ENCODE results near the gene ANKRD13A. TPM values are rescaled to one million over a fixed set of nuclear protein-coding genes. Genes with fewer than 3 reads are reported as not detected.
A peak's percentile ranks its signal among the peaks of the same experiment; 100 is the strongest.
"Not testable (repeated sequence)": the region's sequence is repeated elsewhere in the genome, so short reads cannot be mapped to it uniquely, and the experiment has no call there.

The ANKRD13A gene
- total RNA-seq, 1 donor from 2014 or later: 41.1 TPM

GRCh38 chr12:110068115-110068514, 68.9 kb downstream of the ANKRD13A start:
- ATAC-seq; intact Hi-C loops (cut with DNase I); DNase-seq (ENCODE audit: low spot score): not testable (repeated sequence)

- no peak for ATAC-seq
- intact Hi-C loops (cut with DNase I): no loop called here
- no peak for DNase-seq (ENCODE audit: low spot score)
Observed at GRCh38 chr12:110068654-110069053, 69.4 kb downstream of the ANKRD13A start.

- ATAC-seq (no peak), DNase-seq (ENCODE audit: low spot score) (no peak)
- intact Hi-C loops (cut with DNase I): no loop called here
Observed at GRCh38 chr12:110071504-110071903, 72.3 kb downstream of the ANKRD13A start.

- intact Hi-C loops (cut with DNase I): no loop called here
- no peak for ATAC-seq
Observed at GRCh38 chr12:110071967-110072366, 72.7 kb downstream of the ANKRD13A start.

GRCh38 chr12:110072636-110073035, 73.4 kb downstream of the ANKRD13A start:
- ATAC-seq; intact Hi-C loops (cut with DNase I); DNase-seq (ENCODE audit: low spot score): not testable (repeated sequence)

More at GRCh38 chr12:110071967-110072366, 72.7 kb downstream of the ANKRD13A start:
- no peak for DNase-seq (ENCODE audit: low spot score)

GRCh38 chr12:110073049-110073831, 74.0 kb downstream of the ANKRD13A start:
- ATAC-seq: peak; percentile 88
- DNase-seq (ENCODE audit: low spot score): peak; percentile 86
- intact Hi-C loops (cut with DNase I): no loop called here

GRCh38 chr12:110074089-110074488, 74.9 kb downstream of the ANKRD13A start:
- intact Hi-C loops (cut with DNase I): no loop called here
- ATAC-seq (no peak), DNase-seq (ENCODE audit: low spot score) (no peak)

GRCh38 chr12:110075880-110076279, 76.7 kb downstream of the ANKRD13A start:
- ATAC-seq (no peak), DNase-seq (ENCODE audit: low spot score) (no peak)
- intact Hi-C loops (cut with DNase I): no loop called here

GRCh38 chr12:110077800-110078199, 78.6 kb downstream of the ANKRD13A start:
- intact Hi-C loops (cut with DNase I): no loop called here
- no peak for DNase-seq (ENCODE audit: low spot score)
- no peak for ATAC-seq

- ATAC-seq (peak; percentile 90), DNase-seq (ENCODE audit: low spot score) (peak; percentile 77)
- intact Hi-C loops (cut with DNase I): no loop called here
Observed at GRCh38 chr12:110079477-110080400, 80.5 kb downstream of the ANKRD13A start.

GRCh38 chr12:110080410-110080809, 81.2 kb downstream of the ANKRD13A start:
- ATAC-seq: no peak
- no peak for DNase-seq (ENCODE audit: low spot score)
- intact Hi-C loops (cut with DNase I): no loop called here

GRCh38 chr12:110084314-110085015, 85.2 kb downstream of the ANKRD13A start:
- DNase-seq (ENCODE audit: low spot score) (no peak), ATAC-seq (no peak)
- intact Hi-C loops (cut with DNase I): no loop called here

GRCh38 chr12:110088216-110088615, 89.0 kb downstream of the ANKRD13A start:
- intact Hi-C loops (cut with DNase I): not testable (repeated sequence)
- ATAC-seq: peak; percentile 67

GRCh38 chr12:110088936-110089335, 89.7 kb downstream of the ANKRD13A start:
- ATAC-seq (peak; percentile 71), DNase-seq (ENCODE audit: low spot score) (no peak)
- intact Hi-C loops (cut with DNase I): no loop called here

More at GRCh38 chr12:110088216-110088615, 89.0 kb downstream of the ANKRD13A start:
- not testable (repeated sequence) for DNase-seq (ENCODE audit: low spot score)

Other genes starting within 250 kb of the ANKRD13A start
- gene TRPV4, start 166.0 kb upstream of the ANKRD13A start, total RNA-seq: 1.3 TPM
- gene GLTP, start 118.9 kb upstream of the ANKRD13A start, total RNA-seq: 51.0 TPM
- 26.7 TPM for gene TCHP, start 99.2 kb upstream of the ANKRD13A start, total RNA-seq
- 66.6 TPM for gene GIT2, start 3.1 kb upstream of the ANKRD13A start, total RNA-seq
- 40.3 TPM for gene C12orf76, start 49.1 kb downstream of the ANKRD13A start, total RNA-seq
- 17.3 TPM for gene IFT81, start 124.9 kb downstream of the ANKRD13A start, total RNA-seq